Measurements from ENCODE around the gene FRA10AC1.

Gene FRA10AC1, protein sequence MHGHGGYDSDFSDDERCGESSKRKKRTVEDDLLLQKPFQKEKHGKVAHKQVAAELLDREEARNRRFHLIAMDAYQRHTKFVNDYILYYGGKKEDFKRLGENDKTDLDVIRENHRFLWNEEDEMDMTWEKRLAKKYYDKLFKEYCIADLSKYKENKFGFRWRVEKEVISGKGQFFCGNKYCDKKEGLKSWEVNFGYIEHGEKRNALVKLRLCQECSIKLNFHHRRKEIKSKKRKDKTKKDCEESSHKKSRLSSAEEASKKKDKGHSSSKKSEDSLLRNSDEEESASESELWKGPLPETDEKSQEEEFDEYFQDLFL
- total RNA-seq = 13.4 to 29.7 (median 16.9) reads per million in 4 experiments

DNA sequence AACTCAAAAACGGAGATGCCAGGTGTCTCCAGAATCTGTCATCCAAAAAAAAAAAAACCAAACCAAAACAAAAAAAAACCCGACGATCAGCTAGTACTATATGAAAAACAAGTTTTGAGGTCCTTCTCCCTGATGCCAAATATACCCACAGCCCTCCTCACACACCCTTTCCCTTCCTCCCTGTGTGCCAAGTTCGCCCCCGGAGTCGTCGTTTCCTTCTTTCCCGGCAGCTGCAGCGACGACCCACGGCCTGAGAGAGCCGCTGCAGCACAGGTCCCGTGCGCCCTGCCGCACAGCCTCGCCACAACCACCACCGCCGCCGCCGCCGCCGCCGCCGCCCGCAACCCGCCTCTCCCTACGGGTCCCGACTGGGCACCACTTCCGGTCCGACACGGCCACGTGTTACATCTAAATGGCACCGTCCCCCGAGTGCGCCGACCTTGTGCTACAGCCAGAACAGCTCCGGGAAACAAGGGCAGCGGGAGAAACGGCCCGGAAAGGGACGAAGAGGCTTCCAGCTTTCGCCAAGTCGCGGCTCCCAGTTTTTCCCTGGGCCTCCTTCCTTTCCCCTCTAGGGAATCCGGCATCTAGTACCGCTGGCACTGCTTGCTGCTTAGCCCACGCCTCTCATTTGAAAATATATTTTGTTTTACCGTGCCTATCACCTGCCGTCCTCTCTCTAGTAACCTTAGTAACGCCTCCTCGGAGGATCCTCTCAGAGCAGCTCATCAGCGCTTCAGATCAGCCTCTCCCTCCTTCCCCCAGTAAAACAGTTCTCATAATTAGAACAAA lies at the start of gene FRA10AC1:
Gene FRA10AC1 (minus strand): TSS at position 383 of the 792 bp plus-strand sequence. CDS start 2,486 bp downstream, outside the sequence.
- peak; percentile 79 for DNase-seq

DNA sequence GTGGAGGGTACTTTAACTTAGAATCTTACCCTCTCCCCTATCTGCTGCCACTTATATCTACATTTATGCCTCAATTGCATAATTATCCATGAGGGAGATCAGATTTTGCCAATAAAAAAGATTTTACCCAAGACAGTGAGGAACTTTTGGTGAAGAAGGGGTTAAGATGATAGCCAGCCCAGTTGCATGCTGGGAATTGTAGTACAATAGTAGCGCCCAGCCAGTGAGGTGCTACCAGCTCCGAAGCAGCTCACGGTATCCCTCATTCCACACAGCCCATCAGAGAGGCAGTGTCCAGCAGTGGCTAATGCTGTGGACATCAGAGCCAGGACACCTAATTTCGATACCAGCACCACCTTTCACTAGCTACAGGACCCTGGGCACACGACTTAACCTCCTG lies 49.4 kb upstream of the FRA10AC1 start:
- no peak for DNase-seq

DNA sequence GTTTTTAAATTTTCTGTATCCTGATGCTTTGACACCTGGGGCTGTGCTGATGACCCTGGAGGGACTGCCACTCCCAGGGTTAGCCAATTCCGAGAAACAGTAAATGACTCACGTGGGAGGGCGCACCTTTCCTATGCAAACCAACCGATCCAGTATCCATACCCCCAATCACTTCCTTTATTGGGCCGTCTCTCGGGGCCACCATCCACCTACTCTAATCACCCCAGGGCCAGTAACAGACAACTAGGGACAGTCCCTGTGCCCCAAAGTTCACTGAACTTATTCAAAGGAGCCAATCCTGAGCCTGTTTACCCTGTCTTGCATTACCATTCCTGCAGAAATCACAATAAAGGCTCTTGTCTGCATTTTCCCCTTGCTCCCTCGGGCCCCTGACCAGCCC lies 48.7 kb upstream of the FRA10AC1 start:
- no peak for DNase-seq

DNA sequence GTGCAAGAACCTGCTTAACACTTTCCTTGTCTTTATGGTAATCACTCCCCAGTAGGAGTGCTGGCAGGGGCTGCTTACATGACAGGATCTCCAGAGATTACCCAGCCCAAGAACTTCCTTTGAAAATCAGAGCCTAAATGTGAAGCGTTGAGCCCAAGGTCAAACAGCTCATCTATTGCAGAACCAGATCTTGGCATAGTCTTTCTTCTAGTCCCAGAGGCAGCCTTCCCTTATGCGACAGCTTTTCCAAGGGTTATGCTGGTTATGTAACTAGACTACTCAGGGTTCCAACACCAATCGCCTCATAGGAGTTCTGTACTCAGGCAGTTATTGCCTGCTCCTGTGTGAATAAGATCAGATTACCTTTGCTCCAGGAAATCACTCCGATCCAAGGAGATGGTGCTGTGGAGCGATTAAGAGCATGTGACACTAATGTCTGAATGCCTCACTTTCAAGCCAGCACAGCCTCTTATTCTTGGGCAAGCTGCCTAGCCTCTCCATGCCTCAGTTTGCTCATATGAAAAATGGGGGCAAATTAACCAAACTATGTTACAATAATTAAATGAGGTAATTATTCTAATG lies 46.9 kb upstream of the FRA10AC1 start:
- DNase-seq = no peak

DNA sequence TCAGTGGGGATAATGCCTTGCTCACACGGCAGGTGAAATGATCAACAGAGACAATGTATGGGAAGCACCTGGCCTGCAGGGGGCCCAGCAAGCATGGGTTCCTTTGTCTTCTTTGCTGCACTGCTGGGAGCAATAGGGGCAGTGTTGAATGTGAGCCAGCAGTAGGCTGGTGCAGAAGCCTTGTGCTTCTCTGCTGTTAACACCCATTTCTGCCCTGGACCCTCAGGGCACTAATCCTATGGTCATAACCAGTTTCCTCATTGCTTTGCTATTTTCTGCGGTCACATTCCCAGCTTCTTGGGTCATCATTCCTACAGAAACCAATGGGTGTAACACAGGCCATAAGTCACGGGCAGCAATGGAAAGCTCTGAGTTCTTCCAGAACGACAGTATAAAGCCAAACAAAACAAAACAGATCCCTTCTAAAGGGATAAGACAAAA lies 44.5 kb upstream of the FRA10AC1 start:
- DNase-seq = no peak

DNA sequence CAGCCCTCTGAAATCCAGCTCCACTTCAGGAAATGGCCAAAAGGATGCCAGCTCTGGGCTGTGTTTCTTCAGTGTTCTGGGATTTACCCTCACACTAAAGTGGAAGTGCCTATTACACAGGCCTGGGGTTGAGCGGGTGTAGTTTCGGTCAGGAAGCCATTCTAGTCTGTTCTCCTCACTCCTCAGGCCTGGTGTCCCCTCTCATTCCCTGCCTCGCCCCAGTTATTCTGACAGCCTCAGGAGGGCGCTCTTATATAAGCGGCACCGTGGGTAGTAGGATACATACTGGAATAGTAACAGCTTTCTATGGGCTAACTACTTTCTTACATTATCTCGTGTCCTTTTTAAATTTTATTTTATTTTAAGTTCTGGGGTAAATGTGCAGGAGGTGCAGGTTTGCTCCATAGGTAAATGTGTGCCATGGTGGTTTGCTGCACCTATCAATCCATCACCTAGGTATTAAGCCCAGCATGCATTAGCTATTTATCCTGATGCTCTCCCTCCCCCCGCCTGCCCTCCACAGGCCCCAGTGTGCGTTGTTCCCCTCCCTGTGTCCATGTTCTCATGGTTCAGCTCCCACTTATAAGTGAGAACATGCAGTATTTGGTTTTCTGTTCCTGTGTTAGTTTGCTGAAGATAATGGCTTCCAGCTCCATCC lies 43.1 kb upstream of the FRA10AC1 start:
- no peak for DNase-seq

DNA sequence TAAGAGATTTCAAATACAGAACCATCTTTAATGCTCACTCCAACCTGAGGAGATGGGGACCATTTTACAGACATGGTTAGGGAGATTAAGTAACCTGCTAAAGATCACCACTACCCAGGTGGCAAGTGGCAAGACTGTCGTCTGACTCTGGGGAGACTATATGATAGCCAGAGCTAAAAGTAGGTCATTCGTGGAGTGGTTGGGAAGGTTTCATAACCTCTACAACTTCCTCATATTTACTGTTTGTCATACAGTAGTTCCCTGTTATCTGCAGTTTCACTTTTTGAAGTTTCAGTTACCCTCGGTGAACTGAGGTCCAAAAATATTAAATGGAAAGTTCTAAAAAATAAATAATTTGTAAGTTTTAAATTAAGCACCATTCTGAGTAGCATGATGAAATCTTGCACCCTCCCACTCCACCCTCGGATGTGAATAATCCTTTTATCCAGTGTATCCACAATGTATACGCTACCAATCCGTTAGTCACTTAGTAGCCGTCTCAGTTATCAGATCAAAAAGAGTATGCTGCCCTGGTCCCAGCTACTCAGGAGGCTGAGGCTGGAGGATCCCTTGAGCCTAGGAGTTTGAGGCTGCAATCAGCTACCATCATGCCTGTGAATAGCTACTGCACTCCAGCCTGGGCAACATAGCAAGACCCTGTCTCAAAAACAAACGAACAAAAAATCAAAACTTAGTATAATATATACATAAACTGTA lies 40.4 kb upstream of the FRA10AC1 start:
- DNase-seq = no peak

DNA sequence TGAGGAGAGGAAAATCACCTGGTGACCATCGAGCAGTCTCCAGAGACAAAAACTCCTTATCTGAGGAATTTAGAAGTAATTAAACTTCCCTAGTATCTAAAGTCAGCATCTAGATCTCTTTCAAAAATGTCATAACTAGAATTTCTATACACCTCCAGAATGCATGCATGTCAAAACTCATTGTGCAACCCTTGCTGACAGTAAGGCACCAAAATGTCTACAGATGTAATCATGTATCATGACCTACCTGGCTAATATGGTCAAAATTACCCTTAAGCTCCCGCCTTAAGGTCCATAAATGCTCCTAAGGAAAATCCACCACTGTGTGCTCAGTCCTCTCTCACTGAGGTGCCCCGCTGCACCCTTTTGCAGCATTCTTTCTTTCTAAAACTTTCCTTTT lies 39.0 kb upstream of the FRA10AC1 start:
- DNase-seq = no peak

DNA sequence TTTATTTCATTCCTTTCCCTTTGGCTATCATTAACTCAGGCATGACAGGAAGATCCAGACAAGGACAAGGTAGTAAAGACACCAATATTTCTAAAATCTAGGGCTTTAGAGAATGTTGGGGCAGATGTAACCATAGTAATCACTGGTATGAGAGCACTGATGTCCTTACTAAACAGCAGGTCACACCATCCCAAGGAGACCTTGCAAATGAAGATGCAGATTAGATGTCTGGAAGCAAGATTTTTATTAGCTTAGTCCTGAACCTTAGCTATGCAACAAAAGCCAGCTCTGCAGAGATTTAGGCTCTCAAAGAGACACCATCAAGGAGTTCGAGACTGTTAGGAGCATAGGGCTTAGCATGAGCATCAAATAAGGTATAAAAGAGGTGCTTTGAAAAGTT lies 23.6 kb upstream of the FRA10AC1 start:
- DNase-seq = no peak

DNA sequence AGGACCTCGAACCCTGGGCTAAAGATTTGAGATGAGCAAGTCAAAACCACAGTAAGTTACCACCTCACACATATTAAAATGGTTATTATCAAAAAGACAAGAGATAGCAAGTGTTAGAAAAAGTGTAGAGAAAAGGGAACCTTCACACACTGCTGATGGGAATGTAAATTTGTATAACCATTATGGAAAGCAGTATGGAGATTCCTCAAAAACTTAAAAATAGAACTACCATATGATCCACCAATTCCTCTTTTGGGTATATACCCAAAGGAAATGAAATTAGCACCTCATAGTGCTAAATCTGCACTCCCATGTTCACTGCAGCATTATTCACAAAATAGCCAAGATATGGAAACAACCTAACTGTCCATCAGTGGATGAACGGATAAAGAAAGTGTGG lies 20.8 kb upstream of the FRA10AC1 start:
- DNase-seq = no peak

DNA sequence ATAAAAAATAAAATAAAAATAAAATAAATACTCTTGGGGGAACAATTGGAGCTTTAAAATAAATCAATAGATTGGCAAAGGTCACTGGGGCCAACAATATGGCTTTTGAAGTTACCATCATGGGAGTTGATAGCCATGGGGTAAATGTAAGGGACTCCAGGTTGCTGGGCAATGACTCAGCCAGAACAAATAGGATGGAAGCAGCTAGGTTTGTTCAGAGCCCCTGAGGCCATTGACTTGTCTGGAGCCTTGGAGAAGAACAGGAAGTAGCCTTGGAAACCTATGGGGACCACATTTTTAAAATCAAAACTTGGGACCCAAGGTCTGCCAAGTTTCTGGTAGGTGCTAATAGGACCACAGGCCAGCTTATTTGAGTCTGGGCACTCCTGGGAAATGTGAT lies 20.2 kb upstream of the FRA10AC1 start:
- no peak for DNase-seq

DNA sequence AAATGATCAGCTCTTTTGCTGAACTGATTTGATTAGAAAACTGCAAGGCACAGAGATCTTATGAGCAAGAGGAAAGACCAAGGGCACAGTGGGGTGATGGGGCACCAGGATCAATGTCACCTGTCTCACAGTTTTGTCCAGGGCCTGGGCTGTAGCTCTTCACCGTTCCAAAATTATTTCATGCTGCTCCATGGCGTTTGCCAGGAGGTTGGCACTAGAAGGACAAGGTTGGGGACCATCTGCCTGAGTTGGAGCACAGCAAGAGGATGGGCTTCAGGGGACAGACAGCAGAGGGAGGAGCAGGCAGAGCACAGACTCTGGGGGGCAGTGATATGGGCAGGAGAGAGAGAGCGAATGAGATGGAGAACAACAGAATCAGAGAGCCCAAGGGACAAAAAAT lies 17.5 kb upstream of the FRA10AC1 start:
- DNase-seq = no peak

DNA sequence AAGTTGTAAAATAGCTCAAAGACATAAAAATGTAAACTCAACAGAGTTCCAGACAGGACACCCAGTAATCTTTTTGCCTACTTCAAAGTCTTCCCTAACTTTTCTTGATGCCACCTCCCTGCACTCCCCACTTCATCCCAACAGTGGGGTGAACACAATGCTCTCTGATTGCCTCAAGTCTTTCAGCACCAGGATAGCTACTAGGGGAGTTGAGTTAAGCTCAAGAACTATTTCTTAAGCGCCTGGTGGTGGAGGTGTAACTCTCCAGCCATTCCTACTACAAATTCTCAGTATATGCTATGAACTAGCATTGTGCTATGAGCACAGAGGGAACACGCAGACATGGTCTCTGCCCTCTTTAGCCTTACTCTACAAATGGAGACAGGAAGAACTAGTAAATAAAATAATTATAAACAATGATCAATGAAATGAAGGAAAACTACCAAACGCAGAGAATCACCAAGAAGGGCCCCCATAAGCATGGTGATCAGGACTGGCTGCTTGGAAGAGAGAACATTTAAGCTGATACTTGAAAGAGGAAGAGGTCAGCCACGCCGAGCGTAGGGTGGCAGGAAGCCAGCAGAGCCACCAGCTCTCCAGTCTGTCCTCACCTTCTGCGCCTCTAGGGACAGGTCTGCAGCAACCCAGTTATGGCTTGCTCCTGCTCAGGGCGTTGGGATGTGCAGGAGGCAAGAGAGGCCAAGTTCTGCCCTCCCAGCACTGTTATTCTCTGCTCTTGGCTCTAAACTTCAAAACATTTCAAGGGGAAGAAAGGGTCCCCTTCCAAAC lies 16.7 kb upstream of the FRA10AC1 start:
- no peak for DNase-seq

DNA sequence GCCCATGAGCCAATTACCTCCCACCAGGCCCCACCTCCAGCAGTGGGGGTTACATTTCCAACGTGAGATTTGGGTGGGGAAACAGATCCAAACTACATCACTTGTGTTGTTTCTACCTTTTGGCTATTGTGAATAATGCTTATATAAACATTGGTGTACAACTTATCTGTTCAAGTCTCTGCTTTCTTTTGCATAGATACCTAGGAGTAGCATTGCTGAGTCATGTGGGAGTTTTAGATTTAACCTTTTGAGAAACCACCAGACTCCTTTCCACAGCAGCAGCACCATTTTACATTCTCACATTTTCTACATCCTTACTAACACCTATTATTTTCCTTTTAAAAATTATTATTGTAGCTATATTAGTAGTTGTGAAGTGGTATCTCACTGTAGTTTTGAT lies 14.4 kb upstream of the FRA10AC1 start:
- DNase-seq = no peak

DNA sequence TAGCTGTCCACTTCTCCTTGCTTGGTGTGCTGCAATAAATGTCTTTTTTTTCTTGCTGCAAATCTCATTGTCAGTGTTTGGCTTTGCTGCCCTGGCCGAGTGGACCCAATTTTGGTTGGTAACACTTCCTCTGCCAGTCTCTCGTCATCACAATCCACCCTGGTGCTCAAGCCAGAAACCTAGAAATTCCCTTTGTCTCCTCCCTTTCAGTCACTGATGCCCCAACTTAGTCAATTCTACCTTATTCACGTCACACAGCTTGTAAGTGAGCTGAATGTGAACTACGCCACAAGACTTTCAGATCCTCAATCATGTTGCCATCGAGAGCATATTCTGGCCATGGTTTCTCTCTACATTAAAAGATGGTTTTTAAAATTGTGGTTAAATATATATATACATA lies 13.0 kb upstream of the FRA10AC1 start:
- no peak for DNase-seq

DNA sequence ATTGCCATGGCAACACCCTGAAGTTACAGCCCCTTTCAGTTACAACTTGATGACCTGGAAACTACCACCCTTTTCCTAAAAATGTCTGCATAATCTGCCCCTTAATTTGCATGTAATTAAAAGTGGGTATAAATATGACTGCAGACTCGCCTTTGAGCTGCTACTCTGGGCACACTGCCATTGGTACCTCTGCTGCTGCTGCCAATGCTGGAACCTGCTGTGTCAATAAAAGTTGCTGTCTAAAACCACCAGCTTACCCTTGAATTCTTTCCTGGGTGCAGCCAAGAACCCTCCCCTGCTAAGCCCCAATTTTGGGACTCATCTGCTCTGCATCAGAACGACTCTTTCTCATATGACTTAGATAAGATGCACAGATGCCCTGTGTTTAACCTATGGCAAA lies 10.2 kb upstream of the FRA10AC1 start:
- DNase-seq = no peak

DNA sequence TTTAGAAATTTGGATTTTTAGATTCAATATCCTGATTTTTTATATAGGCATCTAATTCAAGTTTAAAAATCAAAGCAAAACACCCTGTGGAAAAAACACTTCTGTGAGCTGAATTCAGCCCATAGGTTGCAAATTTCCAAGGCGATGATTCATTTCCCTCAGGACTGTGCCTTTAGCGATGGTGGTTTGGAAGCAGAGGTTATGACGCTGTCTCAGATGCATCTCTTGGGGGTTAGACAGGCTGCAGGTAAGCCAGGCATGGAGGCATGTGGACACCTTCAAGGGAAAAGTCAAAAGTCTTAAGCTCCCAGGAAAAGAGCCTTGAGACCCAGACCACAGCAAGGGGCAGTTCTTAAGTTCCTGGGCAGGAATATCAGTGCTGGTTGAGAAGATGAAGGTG lies 9.5 kb upstream of the FRA10AC1 start:
- no peak for DNase-seq

DNA sequence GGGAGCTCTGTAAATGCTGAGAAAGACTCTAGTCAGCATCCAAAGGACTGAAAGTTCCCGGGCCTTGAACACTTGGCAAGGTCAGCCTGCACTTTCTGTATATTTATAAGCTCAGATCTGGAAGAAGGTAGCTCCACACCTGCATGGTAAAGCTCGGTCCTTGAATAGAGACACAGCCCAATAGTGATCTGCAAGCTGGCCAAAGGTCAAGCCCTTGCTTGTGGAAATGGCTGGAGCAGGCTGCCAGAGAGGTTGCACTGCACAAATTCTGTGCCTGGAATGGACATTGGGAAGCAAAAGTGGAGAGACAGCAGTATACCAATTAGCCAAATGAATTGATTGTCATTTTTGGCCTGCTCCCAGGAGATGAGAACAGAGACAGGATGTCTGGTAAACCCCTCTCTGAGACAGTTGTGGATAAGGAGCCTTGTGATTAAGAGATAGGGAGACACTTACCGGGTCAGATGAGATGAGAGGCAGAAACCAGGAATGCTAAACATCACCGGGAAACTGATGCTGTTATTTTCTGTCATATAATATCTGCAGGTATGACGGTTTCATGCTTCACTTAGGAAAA lies 8.0 kb upstream of the FRA10AC1 start:
- DNase-seq = no peak

DNA sequence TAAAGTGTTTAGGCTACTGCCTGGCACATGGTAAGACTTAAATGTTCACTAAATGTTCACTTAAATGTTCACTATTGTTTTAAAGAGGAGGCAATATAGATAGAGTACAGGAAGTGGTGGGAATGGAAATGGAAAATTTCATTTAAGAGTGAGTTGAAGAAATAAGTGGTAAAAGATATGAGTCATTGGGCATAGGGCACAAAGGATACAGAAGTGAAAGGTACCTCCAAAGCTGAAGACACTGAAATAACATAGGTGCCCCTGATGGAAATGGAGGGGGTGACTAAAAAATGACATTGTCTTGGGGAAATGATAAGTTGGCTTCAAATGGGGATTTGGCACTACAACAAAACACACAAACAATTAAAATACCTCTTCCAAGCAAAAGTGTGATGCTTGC lies 5.2 kb upstream of the FRA10AC1 start:
- no peak for DNase-seq

DNA sequence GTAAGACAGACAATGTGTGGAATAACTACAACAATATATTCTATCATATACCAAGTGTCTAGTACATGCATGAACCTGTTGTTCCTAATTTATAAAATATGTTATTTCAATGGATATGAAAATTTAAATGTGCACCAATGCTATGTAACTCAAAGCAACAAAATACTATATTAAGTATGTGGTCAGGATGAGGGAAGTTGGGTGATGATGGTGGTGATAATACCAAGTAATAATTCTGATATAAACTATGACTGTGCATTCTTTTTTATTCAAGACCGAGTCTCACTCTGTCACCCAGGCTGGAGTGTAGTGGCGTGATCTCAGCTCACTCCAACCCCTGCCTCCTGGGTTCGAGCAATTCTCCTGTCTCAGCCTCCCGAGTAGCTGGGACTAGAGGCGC lies 2.1 kb upstream of the FRA10AC1 start:
- DNase-seq = no peak

DNA sequence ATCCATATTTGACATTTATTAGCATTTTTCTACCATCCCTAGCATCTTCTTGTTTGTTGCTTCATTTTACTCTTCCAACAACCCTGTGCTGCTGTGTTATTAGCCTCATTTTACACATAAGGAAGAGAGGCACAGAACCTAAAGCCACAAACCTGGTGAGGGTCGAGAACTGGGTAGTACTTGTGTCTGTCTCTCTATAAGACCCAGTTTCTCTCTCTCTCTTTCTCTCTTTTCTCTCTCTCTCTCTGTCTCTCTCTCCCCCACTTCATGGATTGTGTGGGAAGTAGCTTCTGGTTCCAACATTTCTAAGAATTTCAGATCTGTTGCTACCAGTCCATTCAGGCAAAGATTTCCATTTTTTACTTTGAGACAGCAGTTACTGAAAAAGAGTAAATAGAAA lies 1.4 kb upstream of the FRA10AC1 start:
- DNase-seq = no peak

DNA sequence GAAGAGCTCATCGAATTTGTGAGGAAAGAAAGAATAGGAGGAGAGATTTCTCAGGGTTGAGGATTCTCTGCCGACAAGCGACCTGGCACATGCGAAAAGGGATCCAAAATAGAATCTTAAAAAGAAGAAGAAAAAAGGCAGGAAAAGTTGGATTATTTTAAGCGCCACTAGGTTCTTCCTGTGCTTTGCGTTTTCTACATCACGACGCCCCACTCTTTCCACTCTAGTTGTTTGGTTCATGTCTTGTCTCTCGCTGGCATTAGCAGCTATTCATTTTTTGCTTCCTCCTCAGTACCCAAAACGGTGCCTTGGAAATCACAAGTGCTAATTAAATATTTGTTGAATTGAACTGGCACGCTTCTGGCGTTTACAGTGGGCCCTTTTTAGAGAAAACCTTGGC lies 674 bp upstream of the FRA10AC1 start:
- DNase-seq = no peak
